HUES64 (cell line): ENCODE data around the gene TBX5.
A peak's percentile ranks its signal among the peaks of the same experiment; 100 is the strongest.

ENCODE experiments used
- H3K27ac ChIP-seq: 2 replicates; pipeline ENCODE4 v1.7.0; 2013; ENCODE audit warnings: low read depth, low read length, inconsistent platforms
- H3K27me3 ChIP-seq: 2 replicates; pipeline ENCODE4 v1.6.1; 2013; ENCODE audit warnings: mild to moderate bottlenecking, low read length; ENCODE audit not compliant: insufficient read depth
- H3K36me3 ChIP-seq: 2 replicates; pipeline ENCODE4 v1.6.1; 2013; ENCODE audit warnings: mild to moderate bottlenecking, low read length; ENCODE audit not compliant: insufficient read depth
- H3K4me1 ChIP-seq: 2 replicates; pipeline ENCODE4 v1.6.1; 2013; ENCODE audit warnings: mild to moderate bottlenecking, low read length, moderate library complexity; ENCODE audit not compliant: insufficient read depth
- H3K4me3 ChIP-seq: 2 replicates; pipeline ENCODE4 v1.5.1; 2013; ENCODE audit warnings: mild to moderate bottlenecking, low read length, moderate library complexity
- H3K9ac ChIP-seq: 2 replicates; pipeline ENCODE4 v1.6.1; 2013; ENCODE audit warnings: mild to moderate bottlenecking, low read depth, low read length
- H3K9me3 ChIP-seq: 2 replicates; pipeline ENCODE4 v1.6.1; 2013; ENCODE audit warnings: low read depth, low read length; ENCODE audit not compliant: insufficient read depth
- WGBS: fragments of 150-250, 120-280 bp; methylation state at CpG from one replicate; pipeline ENCODE4 v1.1.7; 2013; ENCODE audit warnings: missing lambda C conversion rate; 5-methylcytosine and 5-hydroxymethylcytosine counted together

Gene TBX5

GRCh38 chr12:114403690-114404066 is 2.3 kb downstream of the TBX5 start:
- WGBS: under 1% methylated on average over 24 of the region's 24 CpGs
- Histone ChIP-seq H3K9ac (no peak overlapping the region), H3K4me3 (no peak overlapping the region; the same call in 1 of the 2 replicates), H3K36me3 (no peaks in the 10 kb centered on the region), H3K9me3 (no peaks in the 10 kb centered on the region), H3K27me3 (peaks cover 100% of the 10 kb centered on the region), H3K27ac (no peak overlapping the region), H3K4me1 (peaks cover 27% of the 10 kb centered on the region)

- Histone ChIP-seq H3K27ac (no peak overlapping the region), H3K4me1 (peaks cover 24% of the 10 kb centered on the region), H3K36me3 (no peaks in the 10 kb centered on the region), H3K4me3 (no peak overlapping the region), H3K9me3 (no peaks in the 10 kb centered on the region), H3K9ac (no peak overlapping the region), H3K27me3 (peaks cover 100% of the 10 kb centered on the region)
- 1% methylated on average over 41 of the region's 41 CpGs for WGBS
These were observed 2.8 kb downstream of the TBX5 start for GRCh38 chr12:114403011-114403689.

DNA sequence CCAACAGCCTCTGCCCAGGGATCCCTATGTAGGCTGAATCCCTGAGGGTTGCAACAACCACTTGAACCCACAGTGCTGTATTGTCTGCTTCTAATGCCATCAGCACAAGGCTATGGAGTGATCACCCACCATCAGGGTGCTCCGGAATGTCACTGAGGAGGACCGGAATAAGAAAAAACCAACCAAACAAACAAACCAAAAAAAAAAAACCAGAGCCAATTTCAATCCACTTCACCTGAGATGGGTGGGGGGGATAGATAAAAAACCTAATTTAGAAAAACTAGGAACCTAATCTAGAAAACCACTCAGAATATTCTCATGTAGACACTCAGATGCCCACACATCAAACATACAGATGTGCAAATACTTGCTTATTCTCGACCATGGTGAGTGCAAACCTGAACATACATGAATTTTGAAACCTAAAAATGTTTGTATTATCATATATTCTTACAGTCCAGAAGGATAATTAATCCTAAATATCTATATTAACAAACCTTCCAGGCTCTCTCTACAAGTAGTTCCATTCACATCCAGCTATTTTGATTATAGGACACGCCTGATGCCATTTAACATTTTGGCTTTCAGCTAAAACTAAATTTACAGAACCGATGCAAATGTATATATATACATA is 3.7 kb downstream of the TBX5 start:
- Histone ChIP-seq H3K27me3 (peaks cover 100% of the 10 kb centered on the region), H3K36me3 (no peaks in the 10 kb centered on the region), H3K9ac (no peak overlapping the region), H3K4me3 (no peak overlapping the region), H3K9me3 (no peaks in the 10 kb centered on the region), H3K4me1 (peaks cover 23% of the 10 kb centered on the region), H3K27ac (no peak overlapping the region)
- 18% methylated on average over 3 of the region's 5 CpGs for WGBS

DNA sequence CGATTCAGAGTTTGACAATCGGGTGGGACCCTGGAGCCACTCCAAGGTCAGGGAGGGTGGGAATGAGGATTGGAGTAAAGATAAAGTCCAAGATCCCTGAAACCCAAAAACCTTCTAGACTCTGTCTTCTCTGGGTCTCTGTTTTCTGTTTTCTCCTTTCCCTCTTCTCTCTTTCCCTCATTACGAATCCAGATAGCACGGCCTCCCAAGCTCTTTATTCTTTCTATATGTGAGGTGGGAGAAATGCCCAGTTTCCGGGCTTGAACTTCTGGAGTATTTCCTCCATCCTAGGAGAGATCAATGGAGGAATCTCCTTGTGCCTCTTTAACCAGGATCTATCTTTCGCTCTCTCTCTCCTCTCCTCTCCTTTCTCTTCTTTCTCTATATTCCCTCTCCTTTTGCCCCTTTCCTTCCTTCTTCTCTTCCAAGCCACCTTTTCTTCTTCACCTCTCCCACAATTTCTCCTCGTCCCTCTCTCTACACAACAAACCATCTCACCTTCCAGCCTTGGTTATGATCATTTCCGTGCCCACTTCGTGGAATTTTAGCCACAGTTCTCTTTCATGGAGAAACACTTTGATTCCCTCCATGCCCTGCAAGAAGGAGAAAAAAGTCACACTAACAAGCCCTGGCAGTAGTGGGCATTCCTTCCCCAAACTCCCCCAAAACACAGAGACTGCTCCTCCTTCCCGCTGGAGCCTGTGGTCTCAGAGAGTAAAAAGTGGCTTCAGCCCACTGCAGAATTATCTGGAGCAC is 4.4 kb downstream of the TBX5 start:
- Histone ChIP-seq H3K4me3 (no peak overlapping the region), H3K36me3 (no peaks in the 10 kb centered on the region), H3K4me1 (peaks cover 23% of the 10 kb centered on the region), H3K9me3 (no peaks in the 10 kb centered on the region), H3K9ac (no peak overlapping the region), H3K27me3 (peaks cover 100% of the 10 kb centered on the region), H3K27ac (no peak overlapping the region)
- 9% methylated on average over 8 of the region's 10 CpGs for WGBS

DNA sequence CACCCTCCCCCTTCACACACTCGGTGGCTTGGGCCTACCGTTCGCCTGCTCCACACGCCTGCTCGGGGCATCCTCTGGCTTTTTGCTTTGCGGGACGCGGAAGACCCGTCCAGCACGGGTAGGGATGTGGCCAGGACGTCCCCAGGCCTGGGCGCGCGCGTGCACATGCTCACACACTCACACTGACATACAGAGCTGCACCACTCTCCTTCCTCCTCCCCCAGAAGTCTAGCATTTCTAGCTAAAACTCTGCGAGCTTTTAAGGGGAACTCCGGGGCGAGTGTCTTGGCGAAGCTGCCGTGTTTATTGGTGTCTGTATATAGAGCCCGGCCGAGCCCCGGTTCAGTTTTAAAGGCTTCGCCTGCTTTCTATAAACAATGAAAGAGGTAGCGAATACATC is 5.0 kb downstream of the TBX5 start:
- Histone ChIP-seq H3K9me3 (no peaks in the 10 kb centered on the region), H3K27me3 (peaks cover 100% of the 10 kb centered on the region), H3K9ac (no peak overlapping the region), H3K27ac (no peak overlapping the region), H3K4me3 (peak overlapping the region; percentile 14; the same call in 1 of the 2 replicates), H3K4me1 (peaks cover 23% of the 10 kb centered on the region), H3K36me3 (no peaks in the 10 kb centered on the region)
- under 1% methylated on average over 25 of the region's 25 CpGs for WGBS

GRCh38 chr12:114400361-114400811 is 5.6 kb downstream of the TBX5 start:
- peaks cover 25% of the 10 kb centered on the region for H3K4me1 ChIP-seq
- no peak overlapping the region for H3K27ac ChIP-seq
- H3K36me3 ChIP-seq: no peaks in the 10 kb centered on the region
- H3K4me3 ChIP-seq: no peak overlapping the region
- no peaks in the 10 kb centered on the region for H3K9me3 ChIP-seq
- no peak overlapping the region for H3K9ac ChIP-seq
- WGBS: 1% methylated on average over 29 of the region's 31 CpGs
- H3K27me3 ChIP-seq: peaks cover 100% of the 10 kb centered on the region

DNA sequence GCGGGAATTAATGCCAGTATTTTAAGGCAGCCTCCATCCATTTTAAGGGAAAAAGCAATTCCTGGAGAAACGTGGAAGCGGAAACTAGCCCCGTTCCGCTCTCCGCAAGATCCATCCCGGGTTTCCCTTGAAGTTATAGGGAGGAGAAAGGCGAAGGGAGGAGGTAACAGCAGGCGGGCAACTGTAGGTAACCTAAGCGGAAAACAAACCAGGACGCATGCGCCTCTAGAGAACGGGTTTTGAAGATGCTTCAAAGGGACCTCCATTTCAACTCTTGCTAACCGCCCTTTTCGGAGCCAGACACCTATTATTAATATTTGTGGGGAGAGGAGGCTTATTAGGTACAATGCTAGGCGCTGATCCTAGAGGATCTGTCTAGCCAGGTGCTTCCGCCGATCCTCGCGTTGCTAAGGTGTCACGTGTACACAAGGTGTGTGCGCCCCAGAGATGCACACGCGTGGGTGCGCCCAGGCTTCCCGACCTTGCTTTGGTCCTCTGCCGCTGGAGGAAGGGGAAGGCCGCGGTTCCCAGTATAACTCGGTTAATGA is 6.2 kb downstream of the TBX5 start:
- H3K9ac ChIP-seq: no peak overlapping the region
- WGBS: 1% methylated on average over 29 of the region's 30 CpGs
- no peaks in the 10 kb centered on the region for H3K36me3 ChIP-seq
- no peaks in the 10 kb centered on the region for H3K9me3 ChIP-seq
- H3K27me3 ChIP-seq: peaks cover 100% of the 10 kb centered on the region
- H3K27ac ChIP-seq: no peak overlapping the region
- no peak overlapping the region for H3K4me3 ChIP-seq
- H3K4me1 ChIP-seq: peaks cover 24% of the 10 kb centered on the region

DNA sequence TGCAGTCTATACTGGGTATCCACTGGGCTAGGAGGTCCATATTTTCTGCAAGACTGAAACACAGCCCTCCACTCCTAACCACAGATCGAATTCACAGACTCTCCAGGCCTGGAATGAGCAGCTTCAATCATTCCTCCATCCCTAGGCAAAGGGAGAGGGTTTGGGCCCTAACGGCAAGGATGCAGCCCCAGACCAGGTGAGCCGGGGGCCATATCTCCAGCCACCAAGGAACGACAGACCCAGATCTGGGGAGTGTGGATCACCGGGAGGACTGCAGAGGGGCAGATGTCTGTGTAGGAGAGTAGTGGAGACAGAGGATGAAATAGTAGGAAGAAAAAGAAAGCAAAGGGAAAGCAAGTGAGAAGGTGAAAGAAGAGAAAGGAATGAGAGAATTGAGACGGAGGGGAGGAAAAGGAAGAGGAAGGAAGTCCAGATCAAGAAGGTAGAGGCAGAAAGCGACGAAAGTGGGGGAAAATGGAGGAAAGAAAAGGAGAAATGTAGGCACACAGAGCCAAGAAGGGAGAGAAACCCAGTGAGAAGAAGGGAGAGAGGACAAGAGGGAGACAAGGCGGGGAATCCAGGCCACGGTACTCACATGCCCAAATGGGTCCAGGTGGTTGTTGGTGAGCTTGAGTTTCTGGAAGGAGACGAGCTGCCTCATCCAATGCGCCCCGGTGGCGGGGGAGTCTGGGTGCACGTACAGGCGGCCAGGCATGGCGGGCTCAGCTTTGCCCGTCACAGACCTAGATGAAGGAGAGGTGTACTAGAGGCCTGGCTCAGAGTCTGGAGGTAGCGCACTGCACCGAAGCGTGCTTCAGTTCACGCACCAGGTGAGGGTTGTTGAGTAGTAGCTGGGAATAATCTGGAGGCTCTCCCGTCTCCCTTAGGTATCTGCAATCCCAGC is 7.7 kb downstream of the TBX5 start:
- H3K27ac ChIP-seq: no peak overlapping the region
- peaks cover 100% of the 10 kb centered on the region for H3K27me3 ChIP-seq
- H3K36me3 ChIP-seq: no peaks in the 10 kb centered on the region
- H3K4me1 ChIP-seq: peaks cover 26% of the 10 kb centered on the region
- H3K4me3 ChIP-seq: peak overlapping the region; percentile 3; the same call in 1 of the 2 replicates
- WGBS: 10% methylated on average over 23 of the region's 23 CpGs
- no peak overlapping the region for H3K9ac ChIP-seq
- H3K9me3 ChIP-seq: no peaks in the 10 kb centered on the region

DNA sequence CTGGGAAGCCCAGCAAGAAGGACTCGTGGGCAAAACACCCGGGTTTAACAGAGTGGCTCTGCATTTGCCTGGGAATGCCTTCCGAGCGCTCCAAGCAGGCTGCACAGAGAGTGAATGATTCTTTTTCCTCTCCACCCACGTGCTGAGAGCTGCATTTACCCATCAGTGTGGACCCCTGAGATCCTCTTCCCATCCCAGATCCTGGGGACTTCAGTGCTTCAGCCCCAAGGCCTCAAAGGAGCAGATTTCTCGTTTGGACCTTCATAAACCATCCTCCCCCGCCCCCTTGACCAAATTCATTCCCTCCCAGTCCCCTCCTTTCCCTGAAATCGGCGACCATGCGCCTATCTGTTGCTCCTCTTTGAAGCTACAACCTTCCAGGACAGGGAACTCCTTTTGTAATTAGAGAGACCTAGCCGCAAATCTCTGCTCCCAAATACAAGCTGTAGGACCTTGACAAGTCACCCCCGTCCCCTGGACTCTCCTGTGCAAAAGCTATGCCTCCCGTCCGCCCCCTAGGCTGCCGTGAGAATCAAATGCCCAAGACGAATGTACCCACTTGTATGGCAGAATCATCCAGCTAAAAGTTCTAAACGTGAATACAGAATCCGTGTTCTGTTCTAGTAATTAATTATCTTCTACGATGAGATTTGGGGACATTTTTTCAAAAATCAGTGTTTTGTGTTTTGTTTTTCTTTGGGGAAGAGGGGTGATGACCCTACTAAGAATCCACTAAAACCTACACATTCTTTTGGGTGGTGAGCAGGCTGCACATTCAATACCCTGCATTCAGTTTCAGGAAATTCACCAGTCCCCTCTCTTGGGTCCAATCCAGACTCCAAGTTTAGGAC is 8.8 kb downstream of the TBX5 start:
- no peak overlapping the region for H3K9ac ChIP-seq
- peaks cover 31% of the 10 kb centered on the region for H3K4me1 ChIP-seq
- H3K4me3 ChIP-seq: no peak overlapping the region
- peaks cover 100% of the 10 kb centered on the region for H3K27me3 ChIP-seq
- no peaks in the 10 kb centered on the region for H3K9me3 ChIP-seq
- H3K27ac ChIP-seq: no peak overlapping the region
- no peaks in the 10 kb centered on the region for H3K36me3 ChIP-seq
- WGBS: 8% methylated on average over 19 of the region's 19 CpGs
